ENCODE measurements around the gene TRMT112. TPM values are rescaled to one million over a fixed set of nuclear protein-coding genes. Genes with fewer than 3 reads are reported as not detected.
"Not testable (repeated sequence)": the region's sequence is repeated elsewhere in the genome, so short reads cannot be mapped to it uniquely, and the experiment has no call there.

Gene TRMT112
- total RNA-seq, 4 donors from 2014 or later: 202 to 281 (median 212) TPM

GRCh38 chr11:64314805-64315561, 2.4 kb downstream of the TRMT112 start:
- H3K9me3 ChIP-seq: no peaks in the 10 kb centered on the region
- H3K27me3 ChIP-seq: no peaks in the 10 kb centered on the region
- peaks cover 12 to 40% (median 34%) of the 10 kb centered on the region in 4 donors for H3K36me3 ChIP-seq
- 93% methylated on average over 19 of the region's 24 CpGs for WGBS
- no peak for TF ChIP-seq EP300 (IDR thresholded peaks at IDR 0.05)
- TF ChIP-seq POLR2AphosphoS5 (IDR thresholded peaks at IDR 0.05): no peak
- TF ChIP-seq CTCF (IDR thresholded peaks at IDR 0.05): no peak
- no peak for TF ChIP-seq POLR2A (IDR thresholded peaks at IDR 0.05; ENCODE audit: low read depth)
- H3K4me3 ChIP-seq: no peak overlapping the region
- DNase-seq (ENCODE audit: extremely low spot score): no peak
- peaks cover 27 to 58% (median 42%) of the 10 kb centered on the region in 4 donors for H3K4me1 ChIP-seq
- intact Hi-C loops (cut with DNase I): no loop called here
- peak overlapping the region in 1 of 4 donors; percentile 59 for H3K27ac ChIP-seq (replicated peaks in 1 of 4)

- Histone ChIP-seq H3K9me3 (no peaks in the 10 kb centered on the region), H3K27me3 (no peaks in the 10 kb centered on the region), H3K4me1 (peaks cover 23 to 51% (median 39%) of the 10 kb centered on the region in 4 donors), H3K27ac (replicated peaks in 1 of 4) (peak overlapping the region; percentile 50 to 73 (median 66)), H3K4me3 (peak overlapping the region in 1 of 4 donors; percentile 35), H3K36me3 (peaks cover 12 to 37% (median 34%) of the 10 kb centered on the region in 4 donors)
- 74% methylated on average over 9 of the region's 19 CpGs for WGBS
- TF ChIP-seq CTCF (IDR thresholded peaks at IDR 0.05) (no peak), POLR2A (IDR thresholded peaks at IDR 0.05; ENCODE audit: low read depth) (no peak), POLR2AphosphoS5 (IDR thresholded peaks at IDR 0.05) (no peak), EP300 (IDR thresholded peaks at IDR 0.05) (no peak)
- no peak for DNase-seq (ENCODE audit: extremely low spot score)
- intact Hi-C loops (cut with DNase I): no loop called here
Measured at GRCh38 chr11:64314146-64314804, 3.1 kb downstream of the TRMT112 start.

DNA sequence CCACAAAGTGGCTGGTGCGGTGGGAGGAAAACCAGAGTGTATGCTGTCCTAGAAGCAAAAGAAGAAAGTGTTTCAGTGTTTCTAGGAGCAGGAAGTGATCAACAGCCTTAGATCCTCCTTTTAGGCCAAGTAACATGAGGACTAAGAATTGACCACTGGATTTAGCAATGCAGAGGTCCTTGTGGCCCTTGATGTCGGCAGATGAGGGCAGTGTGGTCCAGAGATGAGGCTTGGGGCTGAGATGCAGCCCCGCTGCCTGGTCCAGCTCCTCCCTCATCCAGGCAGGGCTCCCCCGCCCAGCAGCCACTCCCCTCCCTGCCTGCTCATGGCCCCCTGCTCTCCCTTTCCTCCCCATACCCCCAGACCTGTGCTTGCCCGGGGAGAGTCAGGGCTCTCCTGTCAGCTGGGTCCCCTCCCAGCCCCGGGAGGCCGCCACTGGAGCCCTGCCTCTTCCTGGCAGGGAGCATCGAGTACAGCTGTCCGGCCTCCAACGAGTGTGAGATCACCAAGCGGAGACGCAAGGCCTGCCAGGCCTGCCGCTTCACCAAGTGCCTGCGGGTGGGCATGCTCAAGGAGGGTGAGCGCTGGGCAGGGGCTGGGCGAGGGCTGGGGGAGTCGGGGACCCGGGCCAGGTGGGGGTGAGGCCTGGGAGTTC, 3.7 kb downstream of the TRMT112 start:
- Histone ChIP-seq H3K9me3 (no peaks in the 10 kb centered on the region), H3K36me3 (peaks cover 12 to 42% (median 34%) of the 10 kb centered on the region in 4 donors), H3K27ac (replicated peaks in 1 of 4) (peak overlapping the region; percentile 50 to 73 (median 66)), H3K27me3 (no peaks in the 10 kb centered on the region), H3K4me1 (peaks cover 16 to 45% (median 33%) of the 10 kb centered on the region in 4 donors), H3K4me3 (peak overlapping the region in 1 of 4 donors; percentile 35)
- TF ChIP-seq CTCF (IDR thresholded peaks at IDR 0.05) (no peak), POLR2A (IDR thresholded peaks at IDR 0.05; ENCODE audit: low read depth) (no peak), EP300 (IDR thresholded peaks at IDR 0.05) (no peak), POLR2AphosphoS5 (IDR thresholded peaks at IDR 0.05) (no peak)
- WGBS: 49% methylated on average over 6 of the region's 18 CpGs
- no peak for DNase-seq (ENCODE audit: extremely low spot score)
- intact Hi-C loops (cut with DNase I): no loop called here

GRCh38 chr11:64312947-64313346, 4.4 kb downstream of the TRMT112 start:
- Histone ChIP-seq H3K27me3 (no peaks in the 10 kb centered on the region), H3K4me1 (peaks cover 14 to 41% (median 31%) of the 10 kb centered on the region in 4 donors), H3K4me3 (no peak overlapping the region), H3K27ac (replicated peaks in 1 of 4) (peak overlapping the region; percentile 50 to 73 (median 66)), H3K36me3 (peaks cover 12 to 42% (median 34%) of the 10 kb centered on the region in 4 donors), H3K9me3 (no peaks in the 10 kb centered on the region)
- no peak for TF ChIP-seq EP300 (IDR thresholded peaks at IDR 0.05)
- TF ChIP-seq POLR2A (IDR thresholded peaks at IDR 0.05; ENCODE audit: low read depth): no peak
- no peak for TF ChIP-seq CTCF (IDR thresholded peaks at IDR 0.05)
- TF ChIP-seq POLR2AphosphoS5 (IDR thresholded peaks at IDR 0.05): no peak
- no peak for DNase-seq (ENCODE audit: extremely low spot score)
- WGBS: 89% methylated on average over 10 of the region's 10 CpGs
- intact Hi-C loops (cut with DNase I): no loop called here

DNA sequence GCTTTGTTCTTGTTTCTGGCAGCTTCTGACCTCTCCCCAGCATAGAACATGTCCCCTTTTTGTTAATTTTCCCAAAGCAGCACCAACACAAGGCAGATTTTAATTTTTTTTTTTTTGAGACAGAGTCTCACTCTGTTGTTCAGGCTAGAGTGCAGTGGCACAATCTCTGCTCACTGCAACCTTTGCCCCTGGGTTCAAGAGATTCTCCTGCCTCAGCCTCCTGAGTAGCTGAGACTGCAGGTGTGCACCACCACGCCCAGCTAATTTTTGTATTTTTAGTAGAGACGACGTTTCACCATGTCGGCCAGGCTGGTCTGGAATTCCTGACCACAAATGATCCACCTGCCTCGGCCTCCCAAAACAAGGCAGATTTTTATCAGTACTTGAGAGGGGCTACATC, 9.6 kb downstream of the TRMT112 start:
- H3K4me3 ChIP-seq; intact Hi-C loops (cut with DNase I); H3K9me3 ChIP-seq; H3K27me3 ChIP-seq; DNase-seq (ENCODE audit: extremely low spot score): not testable (repeated sequence)
- Histone ChIP-seq H3K4me1 (peaks cover 23 to 43% (median 42%) of the 10 kb centered on the region in 4 donors), H3K36me3 (peaks cover 0 to 11% (median 2%) of the 10 kb centered on the region in 4 donors), H3K27ac (replicated peaks in 1 of 4) (peak overlapping the region in 2 of 4 donors; percentile 91 to 93)
- 88% methylated on average over 5 of the region's 5 CpGs for WGBS

Data from esophagus muscularis mucosa (tissue), 4 donors.